ENCODE data around the gene ZNF541.
"Not testable (repeated sequence)": the region's sequence is repeated elsewhere in the genome, so short reads cannot be mapped to it uniquely, and the experiment has no call there.

Gene ZNF541

DNA sequence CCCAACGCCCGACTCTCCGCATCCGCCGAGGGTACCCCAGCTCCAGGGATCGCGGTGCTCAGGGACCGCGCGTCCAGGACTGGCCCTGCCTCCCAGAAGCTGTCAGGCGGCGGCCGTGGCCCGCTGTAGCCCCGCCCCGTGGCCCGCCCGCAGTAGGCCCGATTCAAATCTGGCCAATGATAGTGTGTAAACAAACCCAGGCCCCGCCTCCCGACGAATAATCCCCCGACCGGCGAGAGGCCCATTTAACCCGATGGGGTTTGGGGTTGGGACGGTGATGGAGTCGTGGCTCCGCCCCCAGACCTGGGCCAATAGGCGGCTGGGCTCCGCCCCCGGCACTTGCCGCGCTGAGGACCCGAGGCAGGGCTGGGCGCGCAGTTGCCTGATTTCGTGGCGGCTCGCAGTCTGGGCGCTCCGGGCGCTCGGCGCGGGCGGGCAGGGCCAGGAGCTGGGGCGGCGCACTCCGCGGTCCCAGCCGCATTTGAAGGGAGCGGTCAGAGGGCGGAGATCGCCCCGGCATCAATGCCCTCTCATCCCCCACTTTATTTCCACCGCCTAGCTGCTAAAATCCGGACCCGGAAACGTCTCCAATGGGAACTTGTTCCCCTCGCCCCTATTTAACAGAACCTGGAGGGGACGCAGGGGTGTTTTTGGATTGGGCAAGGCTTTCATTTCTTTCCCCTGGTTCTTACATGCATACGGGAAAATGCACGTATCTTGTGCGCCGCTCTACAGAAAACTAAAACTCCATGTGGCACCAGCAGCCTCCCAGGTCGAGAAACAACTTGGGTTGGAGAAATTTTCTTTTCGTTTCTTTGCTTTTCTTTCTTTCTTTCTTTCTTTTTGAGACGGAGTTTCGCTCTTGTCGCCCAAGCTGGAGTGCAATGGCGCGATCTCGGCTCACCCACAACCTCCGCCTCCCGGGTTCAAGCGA is 27.6 kb upstream of the ZNF541 start:
- DNase-seq: peak; percentile 100

DNA sequence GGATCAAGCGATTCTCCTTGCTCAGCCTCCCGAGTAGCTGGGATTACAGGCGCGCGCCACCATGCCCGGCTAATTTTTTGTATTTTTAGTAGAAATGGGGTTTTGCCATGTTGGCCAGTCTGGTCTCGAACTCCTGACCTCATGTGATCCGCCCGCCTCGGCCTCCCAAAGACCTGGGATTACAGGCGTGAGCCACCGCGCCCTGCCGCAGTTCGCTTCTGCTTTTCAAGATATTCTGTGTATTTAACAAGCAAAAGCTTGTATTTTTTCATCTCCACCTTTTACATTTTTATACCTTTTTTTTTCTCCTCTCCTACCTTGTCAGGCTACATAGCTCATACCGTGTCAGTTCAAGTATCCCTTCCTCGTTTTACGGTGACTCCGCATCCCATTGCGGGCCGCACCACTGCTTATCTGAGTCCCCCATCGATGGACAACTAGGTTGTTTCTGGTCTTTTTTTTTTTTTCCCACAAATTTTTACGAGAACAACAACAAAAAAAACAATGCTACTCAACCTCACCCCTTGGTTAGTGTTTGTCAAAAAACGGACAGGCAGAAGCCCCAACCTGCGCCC is 26.8 kb upstream of the ZNF541 start:
- DNase-seq: not testable (repeated sequence)

DNA sequence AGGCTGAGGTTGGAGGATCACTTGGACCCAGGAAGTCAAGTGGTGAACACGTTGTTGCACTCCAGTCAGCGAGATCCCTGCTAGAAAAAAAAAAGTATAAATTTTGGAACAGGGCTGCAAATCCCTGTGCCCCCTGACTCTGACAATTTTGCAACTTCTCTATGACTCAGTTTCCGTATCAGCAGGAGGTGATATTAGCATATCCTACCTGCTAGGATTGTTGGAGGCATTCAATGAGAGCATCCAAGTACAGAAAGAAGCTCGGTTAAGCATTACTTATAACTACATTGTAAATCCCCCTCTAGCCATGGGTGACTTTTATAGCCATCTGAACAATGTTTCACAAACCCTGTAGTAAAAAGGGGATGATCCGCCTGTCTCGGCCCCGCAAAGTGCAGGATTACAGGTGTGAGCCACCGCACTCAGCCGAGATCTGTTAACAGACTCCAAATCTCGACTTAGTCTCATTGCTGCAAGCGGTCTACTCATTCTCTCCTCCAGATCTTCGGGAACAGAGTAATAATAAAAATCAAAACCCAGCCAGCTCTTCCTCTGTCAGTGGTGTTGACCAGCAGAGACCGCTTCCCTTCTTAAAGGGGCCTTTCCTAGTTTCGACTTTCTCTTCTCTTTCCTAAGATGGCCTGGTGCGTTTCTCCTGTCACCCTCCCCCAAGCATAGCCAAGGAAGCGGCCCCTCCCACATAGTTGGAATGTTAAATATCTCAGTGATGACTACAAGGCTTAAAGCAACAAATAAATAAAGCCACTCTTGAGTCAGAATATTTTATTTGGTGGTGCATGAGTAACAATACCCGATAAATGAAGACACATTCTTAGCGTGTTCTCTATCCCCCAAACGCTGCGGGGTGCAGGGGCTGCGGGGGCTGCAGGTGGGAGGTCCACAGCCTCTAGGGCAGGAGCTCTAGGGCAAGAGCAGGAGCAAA is 25.7 kb upstream of the ZNF541 start:
- no peak for DNase-seq

DNA sequence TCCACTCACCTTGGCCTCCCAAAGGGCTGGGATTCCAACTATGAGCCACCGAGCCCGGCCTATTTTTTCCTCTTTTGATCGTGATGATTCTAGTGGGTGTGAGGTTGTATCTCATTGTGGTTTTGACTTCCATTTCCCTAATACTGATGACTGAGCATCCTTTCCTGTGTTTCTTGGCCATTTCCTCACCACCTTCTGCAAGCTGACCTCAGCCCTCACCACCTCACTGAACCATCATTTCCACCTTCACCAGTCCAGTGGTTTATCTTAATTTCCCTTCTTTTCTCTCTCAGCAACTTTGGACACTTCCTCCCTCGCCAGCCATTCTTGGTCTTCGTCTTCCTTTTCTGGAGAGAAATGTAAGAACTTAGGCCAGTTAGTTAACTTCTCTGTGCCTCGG is 23.0 kb upstream of the ZNF541 start:
- no peak for DNase-seq

DNA sequence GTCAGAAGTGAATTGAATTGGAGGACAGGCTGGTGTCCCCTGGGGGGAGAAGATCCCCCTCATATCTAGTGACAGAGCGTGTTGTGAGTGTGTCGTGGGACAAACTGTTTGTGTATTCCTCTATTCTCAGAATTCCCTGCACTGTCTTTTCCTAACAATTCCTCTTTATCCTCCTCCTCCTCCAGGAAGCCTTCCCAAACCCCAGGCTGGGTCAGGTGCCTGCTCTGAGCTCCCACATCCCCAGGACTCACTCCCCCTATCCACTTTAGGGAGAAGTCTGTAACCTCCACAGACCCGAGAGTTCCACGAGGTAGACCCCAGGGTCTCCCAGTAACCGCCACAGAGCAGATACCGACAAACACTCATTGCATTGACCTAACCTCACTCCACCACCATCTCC is 20.9 kb upstream of the ZNF541 start:
- no peak for DNase-seq

DNA sequence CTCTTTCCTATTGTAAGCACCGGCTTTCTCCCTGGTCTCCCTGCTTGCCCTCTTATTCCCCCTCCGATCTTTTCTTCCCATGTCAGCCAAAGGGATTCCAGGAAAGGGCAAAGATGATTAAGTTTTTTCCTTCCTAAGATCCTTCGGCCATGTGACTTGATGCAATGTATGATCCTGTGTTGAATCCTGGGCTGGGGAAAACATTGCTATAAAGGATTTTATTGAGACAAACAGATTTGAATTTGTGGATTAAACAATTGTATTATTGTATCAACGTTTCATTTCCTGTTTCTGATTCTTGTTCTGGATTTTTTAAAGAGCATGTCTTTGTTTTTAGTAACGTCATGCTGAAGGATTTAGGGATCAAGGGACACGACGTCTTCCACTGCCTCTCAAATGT is 16.9 kb upstream of the ZNF541 start:
- no peak for DNase-seq

DNA sequence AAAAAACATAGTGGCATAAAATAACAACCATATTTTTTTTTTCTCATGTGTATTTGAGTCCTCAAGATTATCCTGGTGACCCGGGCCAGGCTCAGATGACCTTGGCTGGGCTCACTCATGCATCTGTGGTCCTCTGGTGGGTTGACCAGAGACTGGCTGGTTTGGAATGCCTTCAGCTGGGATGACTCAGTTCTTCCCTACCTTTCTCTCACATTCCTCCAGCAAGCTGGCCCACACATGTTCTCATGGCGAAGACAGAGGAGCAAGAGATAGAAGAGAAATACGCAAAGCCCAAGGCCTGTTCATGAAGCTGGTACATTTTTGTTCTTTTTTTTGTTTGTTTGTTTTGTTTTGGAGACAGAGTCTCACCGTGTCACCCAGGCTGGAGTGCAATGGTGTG is 14.3 kb upstream of the ZNF541 start:
- DNase-seq: no peak

DNA sequence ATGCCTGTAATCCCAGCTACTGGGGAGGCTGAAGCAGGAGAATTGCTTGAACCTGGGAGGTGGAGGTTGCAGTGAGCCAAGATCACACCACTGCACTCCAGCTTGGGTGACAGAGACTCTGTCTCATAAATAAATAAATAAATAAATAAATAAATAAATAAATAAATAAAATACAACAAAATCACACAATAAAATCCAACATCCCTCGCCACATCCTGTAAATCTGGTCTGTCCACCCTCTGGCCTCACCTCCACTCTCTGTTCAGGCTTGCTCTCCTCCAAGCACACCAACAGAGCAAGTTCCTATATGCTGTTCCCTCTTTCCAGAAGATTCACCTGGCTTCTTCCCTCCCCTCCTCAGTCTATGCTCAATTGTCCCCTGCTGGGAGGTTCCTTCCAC is 10.2 kb upstream of the ZNF541 start:
- not testable (repeated sequence) for DNase-seq

DNA sequence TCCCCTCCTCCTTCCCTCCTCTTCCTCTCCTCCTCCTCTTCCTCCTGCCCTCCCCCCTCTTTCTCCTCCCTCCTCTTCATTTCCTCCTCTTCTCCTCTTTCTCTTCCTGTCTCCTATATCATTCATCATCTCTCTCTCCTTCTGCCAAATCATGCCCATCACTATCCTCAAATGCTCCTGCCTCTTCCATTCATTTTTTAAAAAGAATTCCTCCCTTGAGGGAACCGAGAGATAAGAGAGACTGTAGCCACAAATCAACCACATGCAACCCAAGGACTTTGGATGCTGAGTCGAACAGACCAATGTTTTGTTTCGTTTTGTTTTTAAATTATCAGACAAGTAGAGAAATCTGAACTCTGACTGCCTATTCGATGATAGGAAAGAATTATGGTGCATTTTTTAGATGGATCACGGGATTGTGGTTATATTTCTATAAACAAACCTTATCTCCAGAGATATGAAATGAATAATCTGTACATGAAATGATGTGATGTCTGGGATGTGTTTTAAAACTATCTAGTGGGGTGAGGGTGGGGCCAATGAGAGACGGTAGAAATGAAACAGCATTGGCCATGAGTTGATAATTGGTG is 9.5 kb upstream of the ZNF541 start:
- no peak for DNase-seq

DNA sequence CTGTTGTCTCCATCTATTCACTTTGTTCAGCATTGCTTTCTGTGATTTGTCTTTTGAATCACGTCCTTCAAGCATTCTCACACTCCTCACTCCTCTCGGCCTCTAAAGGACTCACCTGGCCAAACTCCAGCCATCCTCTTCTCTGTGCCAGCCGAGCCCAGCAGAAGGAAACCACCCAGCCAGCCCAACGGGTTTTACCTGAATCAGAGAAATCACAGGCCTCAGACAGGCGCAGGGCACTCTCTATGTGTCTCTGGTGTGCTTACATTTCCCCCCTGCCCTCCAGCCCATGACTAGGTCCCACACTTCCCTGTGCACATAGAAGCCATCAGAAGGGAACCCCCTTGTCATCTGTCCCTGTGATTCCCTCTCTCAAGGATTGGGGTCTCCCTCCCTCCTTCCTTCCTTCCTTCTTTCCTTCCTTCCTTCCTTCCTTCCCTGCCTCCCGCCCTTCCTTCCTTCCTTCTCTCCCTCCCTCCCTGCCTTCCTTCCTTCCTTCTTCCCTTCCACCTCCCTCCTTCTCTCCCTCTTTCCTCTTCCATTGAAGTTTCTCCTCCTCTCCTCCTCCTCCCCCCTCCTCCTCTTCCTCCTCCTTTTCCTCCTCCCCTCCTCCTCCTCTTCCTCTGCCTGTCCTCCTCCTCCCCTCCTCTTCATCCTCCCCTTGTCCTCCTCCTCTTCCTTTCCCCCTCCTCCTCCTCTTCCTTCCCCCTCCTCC is 8.8 kb upstream of the ZNF541 start:
- no peak for DNase-seq

DNA sequence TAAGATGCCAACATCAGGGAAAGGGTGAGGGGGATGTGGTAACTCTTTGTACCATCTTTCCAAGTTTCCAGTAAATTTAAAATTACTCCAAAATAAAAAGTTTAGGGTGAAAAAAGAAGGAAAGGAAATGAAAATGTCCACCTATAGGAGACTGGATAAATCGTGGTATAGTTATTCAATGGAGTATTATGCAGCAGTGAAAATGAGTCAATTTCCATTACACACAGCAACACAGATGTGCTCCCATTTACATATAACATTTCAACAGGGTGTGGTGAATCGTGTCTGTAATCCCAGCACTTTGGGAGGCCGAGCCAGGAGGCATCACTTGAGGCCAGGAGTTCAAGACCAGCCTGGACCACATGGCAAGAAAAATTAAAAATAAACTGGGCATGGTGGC is 7.4 kb upstream of the ZNF541 start:
- no peak for DNase-seq

DNA sequence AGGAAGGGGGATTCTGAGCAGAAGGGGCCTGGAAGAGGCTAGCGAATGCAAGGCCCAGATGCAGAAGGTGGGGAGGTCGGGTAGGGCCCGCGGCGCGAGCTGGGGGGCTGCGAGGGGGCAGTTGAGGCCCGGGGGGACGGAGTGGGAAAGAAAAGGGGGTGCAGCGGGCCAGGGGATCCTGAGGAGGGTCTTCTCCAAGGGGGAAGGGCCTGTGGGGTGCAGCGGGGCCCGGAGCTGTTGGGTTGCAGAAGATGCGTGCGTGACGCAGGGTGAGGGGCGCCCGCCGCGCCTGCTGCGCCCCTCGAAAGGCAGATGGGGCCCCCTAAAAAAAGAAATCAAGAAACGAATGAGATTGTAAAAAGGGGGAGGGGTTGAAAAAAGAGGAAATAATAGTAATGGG is 313 bp downstream of the ZNF541 start:
- DNase-seq: no peak

DNA sequence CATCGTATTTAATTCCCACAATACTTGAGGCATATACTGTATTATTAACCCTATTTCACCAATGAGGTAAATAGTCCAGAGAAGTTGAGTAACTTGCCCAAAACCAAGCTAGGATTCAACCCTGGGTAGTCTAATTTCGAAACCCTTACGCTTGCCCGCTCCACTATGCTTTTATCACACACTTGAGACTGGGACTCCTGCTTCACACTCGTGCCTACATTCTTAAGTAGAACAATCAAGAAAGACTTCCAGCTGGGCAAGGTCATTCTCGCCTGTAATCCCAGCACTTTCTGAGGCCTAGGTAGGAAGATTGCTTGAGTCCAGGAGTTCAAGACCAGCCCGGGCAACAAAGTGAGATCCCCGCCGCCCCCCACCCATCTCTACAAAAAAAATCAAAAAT is 3.6 kb downstream of the ZNF541 start:
- DNase-seq: no peak

DNA sequence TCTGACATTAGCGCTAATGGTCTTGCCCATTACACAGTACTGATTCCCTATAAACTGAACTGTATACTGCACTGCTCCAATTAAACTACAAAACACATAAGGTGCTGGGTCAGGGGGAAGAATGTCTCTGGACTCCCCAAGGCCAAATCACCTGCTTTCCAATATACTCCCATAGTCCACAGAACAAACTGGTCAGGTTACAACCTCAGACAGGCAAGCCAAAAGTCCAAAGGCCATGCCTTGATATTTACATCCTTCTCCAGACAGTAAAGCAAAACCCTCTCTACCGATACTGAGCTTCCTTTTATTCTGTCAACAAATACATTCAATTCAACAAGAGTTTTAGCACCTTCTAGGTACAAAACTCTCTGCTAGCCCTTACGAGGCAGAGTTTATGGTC is 8.9 kb downstream of the ZNF541 start:
- no peak for DNase-seq

DNA sequence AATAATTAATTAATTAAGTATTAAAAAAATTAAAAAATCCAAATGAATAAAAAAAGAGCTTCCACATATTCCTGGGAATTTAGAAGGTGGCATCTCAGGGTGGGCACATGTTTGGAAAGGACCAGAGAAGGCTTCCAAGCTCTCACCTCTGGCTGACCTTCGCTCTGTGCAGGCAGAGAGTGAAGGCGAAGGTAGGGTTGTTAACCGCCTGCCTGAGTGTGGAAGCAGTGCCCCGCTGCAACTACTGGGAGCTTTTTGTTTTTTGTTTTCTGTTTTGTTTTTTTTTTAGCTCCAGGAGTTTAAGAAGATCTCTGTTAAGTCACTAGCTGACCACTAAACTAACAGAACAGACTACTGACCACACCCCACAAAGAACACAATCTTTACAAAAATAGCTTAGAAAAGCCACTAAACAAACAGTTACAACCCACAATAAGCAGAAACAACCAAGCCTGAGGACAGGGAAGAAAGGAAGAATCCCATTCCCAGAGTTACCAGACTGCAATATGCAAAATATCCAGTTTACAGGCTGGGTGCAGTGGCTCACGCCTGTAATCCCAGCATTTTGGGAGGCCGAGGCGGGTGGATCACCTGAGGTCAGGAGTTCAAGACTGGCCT is 11.4 kb downstream of the ZNF541 start:
- DNase-seq: no peak

DNA sequence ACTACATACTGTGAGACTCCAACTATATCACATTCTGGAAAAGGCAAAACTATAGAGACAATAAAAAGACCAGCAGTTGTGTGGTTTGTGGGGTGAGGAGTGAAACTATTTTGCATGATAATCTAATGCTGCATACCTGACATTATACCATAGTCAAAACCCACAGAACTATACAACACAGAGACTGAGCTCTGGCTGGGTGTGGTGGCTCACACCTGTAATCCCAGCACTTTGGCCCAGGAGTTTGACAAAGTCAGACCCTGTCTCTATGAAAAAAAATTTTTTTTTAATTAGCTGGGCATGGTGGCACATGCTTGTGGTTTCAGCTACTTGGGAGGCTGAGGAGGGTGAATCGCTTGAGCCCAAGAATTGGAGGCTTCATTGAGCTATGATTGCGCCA is 11.9 kb downstream of the ZNF541 start:
- DNase-seq: no peak

DNA sequence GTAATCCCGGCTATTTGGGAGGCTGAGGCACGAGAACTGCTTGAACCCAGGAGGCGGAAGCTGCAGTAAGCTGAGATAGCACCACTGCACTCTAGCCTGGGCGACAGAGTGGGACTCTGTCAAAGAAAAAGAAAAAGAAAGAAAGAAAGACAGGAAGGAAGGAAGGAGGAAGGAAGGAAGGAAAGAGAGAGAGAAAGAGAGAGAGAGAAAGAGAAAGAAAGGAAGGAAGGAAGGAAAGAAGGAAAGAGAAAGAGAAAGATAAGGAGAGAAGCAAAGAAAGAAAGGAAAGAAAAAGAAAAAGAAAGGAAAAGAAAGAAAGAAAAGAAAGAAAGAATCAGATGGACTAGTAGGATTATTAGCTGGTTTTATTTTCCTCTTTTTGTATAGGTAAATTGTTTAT is 22.8 kb downstream of the ZNF541 start:
- no peak for DNase-seq

DNA sequence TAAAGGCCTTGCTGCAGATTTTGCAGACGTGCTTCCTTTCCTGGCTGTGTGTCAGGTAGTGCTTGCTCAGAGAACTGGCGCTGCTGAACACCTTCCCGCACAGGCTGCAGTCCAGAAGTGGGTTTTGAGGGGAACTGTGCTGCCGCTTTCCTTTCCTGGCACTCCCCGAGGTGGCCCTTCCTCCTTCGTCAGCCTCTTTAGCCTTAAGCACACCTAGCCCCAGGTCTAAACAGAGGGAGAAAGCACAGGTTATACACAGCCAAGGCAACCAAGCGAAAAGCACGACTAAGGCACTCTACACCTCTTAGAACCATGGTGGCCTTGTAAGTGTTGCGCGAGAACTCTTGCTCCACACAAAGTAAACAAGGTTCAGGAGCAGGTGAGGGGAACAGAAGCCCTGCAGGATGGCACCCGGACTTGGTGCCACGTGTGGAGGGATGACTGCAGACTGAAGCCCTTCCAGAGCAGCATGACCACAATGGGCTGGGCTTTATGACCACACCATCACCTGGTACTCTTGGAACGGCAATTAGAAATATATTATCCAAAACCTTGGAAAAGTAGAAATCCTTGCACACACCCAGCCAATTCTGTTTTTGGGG is 23.6 kb downstream of the ZNF541 start:
- DNase-seq: no peak

DNA sequence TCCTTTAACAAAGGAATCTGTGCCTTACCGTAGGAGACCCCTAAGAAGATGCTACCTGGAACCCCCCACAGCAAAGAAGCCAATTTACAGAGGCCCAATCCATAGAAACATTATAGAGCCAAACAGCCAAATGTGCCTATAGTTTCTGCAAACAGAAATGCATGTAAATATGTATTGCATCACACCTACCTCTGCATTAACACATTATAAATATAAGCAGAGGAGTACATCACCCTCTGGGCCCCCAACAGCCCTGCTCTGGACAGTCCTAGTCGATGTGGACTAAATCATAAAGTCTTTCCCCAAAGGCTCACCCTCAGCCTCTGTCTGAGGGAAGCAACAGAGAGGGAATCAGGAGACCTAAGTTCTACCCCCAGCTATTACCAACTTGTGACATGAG is 25.7 kb downstream of the ZNF541 start:
- no peak for DNase-seq

DNA sequence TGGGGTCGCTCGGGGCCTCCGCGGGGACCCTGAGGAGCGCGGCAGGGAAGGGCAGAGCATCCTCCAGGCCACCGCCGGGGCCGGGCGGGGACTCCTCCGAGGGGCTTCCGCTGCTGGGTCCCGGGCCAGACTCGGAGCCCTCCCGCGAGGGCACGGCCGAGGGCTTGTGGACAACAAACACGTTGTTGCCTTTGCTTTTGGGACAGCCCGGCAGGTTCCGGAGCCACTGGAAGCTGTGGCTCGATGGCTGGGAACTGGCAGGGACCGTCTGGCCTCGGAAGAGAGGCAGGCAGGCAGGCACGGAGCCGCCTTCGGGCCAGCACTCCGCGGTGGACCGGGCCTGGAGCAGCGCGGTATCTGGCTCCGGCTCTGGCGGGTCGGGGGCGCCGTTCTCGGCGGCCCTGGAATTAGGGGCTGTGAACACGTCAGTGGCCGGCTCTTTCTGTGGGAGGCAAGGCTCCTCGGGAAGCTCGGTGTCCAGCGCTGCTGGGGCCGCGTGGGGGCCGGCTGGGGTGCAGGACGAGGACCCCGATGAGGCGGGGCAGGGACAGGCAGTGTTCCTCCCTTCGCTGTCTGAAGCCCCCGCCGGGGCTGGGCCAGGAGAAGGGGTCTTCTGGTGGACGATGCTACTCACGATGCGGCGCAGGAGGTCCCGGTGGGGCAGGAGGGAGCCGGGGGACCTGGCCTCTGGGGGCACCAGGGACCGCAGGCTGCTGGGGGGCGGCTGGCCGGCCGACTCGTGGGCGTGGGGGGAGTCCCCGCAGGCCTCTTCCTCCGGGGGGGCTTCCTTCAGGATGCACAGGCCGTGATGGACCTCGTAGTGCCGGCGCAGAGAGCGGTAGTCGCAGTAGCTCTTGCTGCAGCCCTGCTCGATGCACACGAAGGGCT is 27.6 kb downstream of the ZNF541 start:
- no peak for DNase-seq

All from activated CD4-positive, alpha-beta T cell treated with anti-CD3 and anti-CD28 coated beads, Interleukin-2, amount 50 U/mL, for 16 hours (primary cell).